Measurements from ENCODE around the gene RBM20.

GRCh38 chr10:110746969-110747608, 103.0 kb downstream of the RBM20 start:
- TF ChIP-seq NFRKB (IDR thresholded peaks at IDR 0.05), result no peak
- no peak for TF ChIP-seq CENPX (CRISPR knock-in tag; IDR thresholded peaks at IDR 0.05)
- TF ChIP-seq ZZZ3 (CRISPR knock-in tag; IDR thresholded peaks at IDR 0.05; ENCODE audit: borderline replicate concordance), result no peak
- no peak for TF ChIP-seq ESRRA (CRISPR knock-in tag; IDR thresholded peaks at IDR 0.05; ENCODE audit: low read depth)
- TF ChIP-seq EP300 (IDR thresholded peaks at IDR 0.05; ENCODE audit: low read depth in 2 of 2, low read length in 2 of 2), result no peak
- TF ChIP-seq EP300 (CRISPR knock-in tag; IDR thresholded peaks at IDR 0.05; ENCODE audit: borderline replicate concordance), result no peak
- no peak for TF ChIP-seq JUN (CRISPR knock-in tag; IDR thresholded peaks at IDR 0.05)
- TF ChIP-seq HNF4G (IDR thresholded peaks at IDR 0.05; ENCODE audit: borderline replicate concordance, low read depth, low read length), result no peak
- TF ChIP-seq HNF4G (CRISPR knock-in tag; IDR thresholded peaks at IDR 0.05; ENCODE audit: borderline replicate concordance, low read depth), result no peak
- no peak for TF ChIP-seq SAFB2 (CRISPR knock-in tag; IDR thresholded peaks at IDR 0.05; ENCODE audit: borderline replicate concordance, low read depth)
- no peak for TF ChIP-seq ZBTB7A (CRISPR knock-in tag; IDR thresholded peaks at IDR 0.05)
- no peak for TF ChIP-seq CEBPB (IDR thresholded peaks at IDR 0.05; ENCODE audit: borderline replicate concordance, low read depth, low read length)
- TF ChIP-seq CTCF (CRISPR knock-in tag; IDR thresholded peaks at IDR 0.05), result no peak
- no peak for TF ChIP-seq NRL (CRISPR knock-in tag; IDR thresholded peaks at IDR 0.05; ENCODE audit: borderline replicate concordance)
